ENCODE measurements around the gene LITAF.

DNA sequence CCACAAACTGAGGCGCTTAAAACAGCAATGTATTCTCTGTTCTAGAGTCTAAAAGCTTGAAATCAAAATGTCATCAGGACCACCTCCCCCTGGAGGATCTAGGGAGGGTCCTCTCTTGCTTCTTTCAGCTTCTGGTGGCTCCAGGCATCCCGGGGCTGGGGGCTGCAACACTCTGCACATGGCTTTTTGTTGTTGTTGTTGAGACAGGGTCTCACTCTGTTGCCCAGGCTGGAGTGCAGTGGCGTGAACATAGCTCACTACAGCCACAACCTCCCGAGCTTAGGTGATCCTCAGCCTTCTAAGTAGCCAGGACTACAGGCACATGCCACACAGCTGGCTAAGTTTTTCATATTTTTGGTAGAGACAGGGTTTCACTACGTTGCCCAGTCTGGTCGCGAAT is 44.5 kb upstream of the LITAF start:
- TF ChIP-seq, protein P1, sequence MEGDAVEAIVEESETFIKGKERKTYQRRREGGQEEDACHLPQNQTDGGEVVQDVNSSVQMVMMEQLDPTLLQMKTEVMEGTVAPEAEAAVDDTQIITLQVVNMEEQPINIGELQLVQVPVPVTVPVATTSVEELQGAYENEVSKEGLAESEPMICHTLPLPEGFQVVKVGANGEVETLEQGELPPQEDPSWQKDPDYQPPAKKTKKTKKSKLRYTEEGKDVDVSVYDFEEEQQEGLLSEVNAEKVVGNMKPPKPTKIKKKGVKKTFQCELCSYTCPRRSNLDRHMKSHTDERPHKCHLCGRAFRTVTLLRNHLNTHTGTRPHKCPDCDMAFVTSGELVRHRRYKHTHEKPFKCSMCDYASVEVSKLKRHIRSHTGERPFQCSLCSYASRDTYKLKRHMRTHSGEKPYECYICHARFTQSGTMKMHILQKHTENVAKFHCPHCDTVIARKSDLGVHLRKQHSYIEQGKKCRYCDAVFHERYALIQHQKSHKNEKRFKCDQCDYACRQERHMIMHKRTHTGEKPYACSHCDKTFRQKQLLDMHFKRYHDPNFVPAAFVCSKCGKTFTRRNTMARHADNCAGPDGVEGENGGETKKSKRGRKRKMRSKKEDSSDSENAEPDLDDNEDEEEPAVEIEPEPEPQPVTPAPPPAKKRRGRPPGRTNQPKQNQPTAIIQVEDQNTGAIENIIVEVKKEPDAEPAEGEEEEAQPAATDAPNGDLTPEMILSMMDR (conservative IDR thresholded peaks at IDR 0.05 in 1 of 2, IDR thresholded peaks at IDR 0.05 in 1 of 2; ENCODE audit: extremely low read depth in 1 of 2, insufficient read depth in 1 of 2, low read depth in 1 of 2, low read length in 2 of 2): no peak
- no peak for TF ChIP-seq EZH2 (IDR thresholded peaks at IDR 0.05; ENCODE audit: borderline replicate concordance, low read length)

Data from mammary epithelial cell (primary cell).